Mononuclear cell (primary cell): ENCODE data around the gene ATXN7L1. TPM values are rescaled to one million over a fixed set of nuclear protein-coding genes. Genes with fewer than 3 reads are reported as not detected.
"Not testable (repeated sequence)": the region's sequence is repeated elsewhere in the genome, so short reads cannot be mapped to it uniquely, and the experiment has no call there.

ENCODE experiments used
- H3K27me3 ChIP-seq: 2 replicates; pipeline ENCODE4 v1.6.0; 2011; ENCODE audit warnings: low read length, control low read depth; ENCODE audit not compliant: insufficient read depth
- H3K4me1 ChIP-seq: 2 replicates; pipeline ENCODE4 v1.5.1; 2011; ENCODE audit warnings: mild to moderate bottlenecking, low read length, control low read depth; ENCODE audit not compliant: insufficient read depth
- H3K4me3 ChIP-seq: 2 replicates; pipeline ENCODE4 v1.5.1; 2011; ENCODE audit warnings: mild to moderate bottlenecking, low read length, moderate library complexity
- H3K9me3 ChIP-seq: 2 replicates; pipeline ENCODE4 v1.5.1; 2011; ENCODE audit warnings: low read depth, mild to moderate bottlenecking, control low read depth, low read length
- total RNA-seq: library from RNA; depleted of rRNA; stranded (reverse); fragments of >200 nt; gene quantifications from one replicate; pipeline ENCODE4 v1.2.3, GENCODE V29; 2012

Gene ATXN7L1
- total RNA-seq, 1 donor: 7.1 TPM

DNA sequence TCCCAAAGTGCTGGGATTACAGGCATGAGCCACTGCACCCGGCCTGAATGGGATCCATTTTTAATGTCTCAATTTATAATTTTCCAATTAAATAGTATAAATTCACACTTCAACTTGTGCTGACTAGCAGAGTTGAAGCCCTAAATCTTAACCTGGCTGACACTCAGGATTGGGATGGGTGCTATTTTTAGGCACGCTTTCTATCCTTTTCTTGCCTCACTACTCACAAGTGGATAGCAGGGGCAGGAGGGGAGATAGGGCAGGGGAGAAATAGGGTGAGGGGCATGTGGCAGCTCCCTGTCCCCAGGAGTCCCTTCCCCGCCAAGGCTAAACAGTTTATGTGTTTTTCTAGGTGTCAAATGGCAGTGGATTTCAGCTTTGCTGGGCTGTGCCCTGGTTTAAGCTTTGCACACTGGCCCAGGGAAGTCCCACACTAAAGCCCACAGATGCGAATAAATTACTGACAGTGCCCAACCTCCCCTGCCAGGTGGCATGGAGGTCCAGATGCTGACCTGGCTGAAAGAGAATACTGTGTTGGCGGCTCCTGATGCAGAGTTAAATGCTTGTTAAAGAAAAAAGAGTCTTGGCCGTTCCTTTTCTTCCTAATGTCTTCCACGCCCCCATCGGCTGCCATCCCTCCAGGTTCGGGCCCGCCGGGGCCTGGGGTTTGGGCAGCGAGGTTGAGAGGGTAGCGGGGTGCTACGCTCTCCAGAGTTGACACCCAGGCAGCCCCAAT is 259.0 kb downstream of the ATXN7L1 start:
- H3K9me3 ChIP-seq: no peaks in the 10 kb centered on the region
- H3K4me3 ChIP-seq: no peak overlapping the region
- no peaks in the 10 kb centered on the region for H3K4me1 ChIP-seq
- no peaks in the 10 kb centered on the region for H3K27me3 ChIP-seq

DNA sequence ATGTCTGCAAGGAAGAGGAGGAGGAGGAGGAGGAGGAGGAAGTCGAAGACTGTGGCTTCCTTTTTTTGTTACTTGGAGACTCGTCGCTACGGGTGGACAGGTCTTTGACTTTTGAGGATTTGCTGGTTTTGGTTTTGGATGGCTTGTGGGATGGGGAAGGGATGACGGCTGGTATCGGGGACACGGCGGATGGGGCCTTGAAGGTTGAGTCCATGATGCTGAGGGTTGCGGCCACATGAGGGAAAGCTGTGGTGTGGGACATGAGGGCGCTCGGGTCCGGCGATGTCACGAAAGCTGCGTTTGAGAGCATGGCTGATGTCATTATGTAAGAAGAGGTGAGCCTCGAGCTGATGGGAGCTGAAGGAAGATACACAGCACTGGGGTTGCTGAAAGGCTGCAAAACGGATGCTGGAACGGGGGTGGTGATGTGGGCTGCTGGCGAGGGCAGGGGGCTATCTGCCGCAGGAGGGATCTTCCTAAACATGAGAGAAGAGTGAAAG is 262.0 kb downstream of the ATXN7L1 start:
- Histone ChIP-seq H3K9me3 (no peaks in the 10 kb centered on the region), H3K4me1 (no peaks in the 10 kb centered on the region), H3K27me3 (no peaks in the 10 kb centered on the region), H3K4me3 (no peak overlapping the region)

DNA sequence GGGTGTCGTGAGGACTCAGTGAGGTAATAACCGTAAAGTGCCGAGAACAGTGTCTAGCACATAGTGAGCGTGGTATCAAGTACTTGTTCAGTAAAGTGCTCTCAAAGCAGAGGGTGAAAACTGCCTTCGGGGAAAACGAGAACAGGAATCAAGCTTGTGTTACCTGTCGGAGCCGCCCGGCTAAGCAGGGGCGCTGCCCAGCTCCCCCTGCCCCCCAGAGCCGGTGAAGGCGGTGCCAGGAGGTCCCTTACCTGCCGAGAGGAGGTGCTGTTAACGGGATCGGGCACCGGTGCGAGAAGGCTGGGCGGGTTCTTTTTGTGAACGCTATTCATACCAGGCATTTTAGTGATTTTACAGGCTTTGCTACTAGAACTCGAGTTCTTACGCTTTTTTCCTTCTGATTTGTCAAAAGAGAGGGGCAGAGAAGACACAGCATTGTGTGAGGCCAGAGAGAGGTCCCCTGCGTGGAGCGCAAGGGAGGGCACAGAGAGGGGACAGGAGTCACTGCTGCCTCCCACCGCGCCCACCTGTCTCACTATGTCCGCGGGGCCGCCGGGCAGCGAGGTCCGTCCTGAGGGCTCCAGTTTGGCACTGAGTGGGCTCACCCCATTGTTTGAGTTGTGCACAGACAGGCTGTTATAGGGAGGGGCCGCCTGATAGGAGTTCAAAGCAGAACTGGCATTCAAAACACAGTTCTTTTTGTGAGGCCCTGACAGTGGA is 262.6 kb downstream of the ATXN7L1 start:
- Histone ChIP-seq H3K4me3 (no peak overlapping the region), H3K27me3 (no peaks in the 10 kb centered on the region), H3K4me1 (no peaks in the 10 kb centered on the region), H3K9me3 (no peaks in the 10 kb centered on the region)

DNA sequence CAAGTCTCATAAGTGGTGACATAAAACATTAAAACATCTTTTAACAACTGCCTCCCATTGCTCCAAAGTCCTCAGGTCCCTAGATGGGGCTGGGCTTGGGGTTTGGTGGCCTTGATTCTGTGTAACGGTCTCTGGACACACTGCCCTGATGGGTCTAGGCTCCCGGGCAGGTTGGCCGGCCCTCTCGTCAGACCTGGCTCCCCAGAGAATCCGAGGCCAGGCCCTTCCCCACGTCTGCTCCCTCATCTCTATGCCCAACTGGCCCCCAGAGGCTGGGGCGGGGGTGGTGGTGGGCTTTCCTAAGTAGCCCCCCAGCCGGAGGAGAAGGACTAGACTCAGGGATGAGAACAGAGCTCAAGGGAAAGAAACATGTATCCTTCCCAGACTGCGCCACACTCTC is 263.6 kb downstream of the ATXN7L1 start:
- Histone ChIP-seq H3K27me3 (no peaks in the 10 kb centered on the region), H3K9me3 (no peaks in the 10 kb centered on the region), H3K4me1 (no peaks in the 10 kb centered on the region), H3K4me3 (no peak overlapping the region)

DNA sequence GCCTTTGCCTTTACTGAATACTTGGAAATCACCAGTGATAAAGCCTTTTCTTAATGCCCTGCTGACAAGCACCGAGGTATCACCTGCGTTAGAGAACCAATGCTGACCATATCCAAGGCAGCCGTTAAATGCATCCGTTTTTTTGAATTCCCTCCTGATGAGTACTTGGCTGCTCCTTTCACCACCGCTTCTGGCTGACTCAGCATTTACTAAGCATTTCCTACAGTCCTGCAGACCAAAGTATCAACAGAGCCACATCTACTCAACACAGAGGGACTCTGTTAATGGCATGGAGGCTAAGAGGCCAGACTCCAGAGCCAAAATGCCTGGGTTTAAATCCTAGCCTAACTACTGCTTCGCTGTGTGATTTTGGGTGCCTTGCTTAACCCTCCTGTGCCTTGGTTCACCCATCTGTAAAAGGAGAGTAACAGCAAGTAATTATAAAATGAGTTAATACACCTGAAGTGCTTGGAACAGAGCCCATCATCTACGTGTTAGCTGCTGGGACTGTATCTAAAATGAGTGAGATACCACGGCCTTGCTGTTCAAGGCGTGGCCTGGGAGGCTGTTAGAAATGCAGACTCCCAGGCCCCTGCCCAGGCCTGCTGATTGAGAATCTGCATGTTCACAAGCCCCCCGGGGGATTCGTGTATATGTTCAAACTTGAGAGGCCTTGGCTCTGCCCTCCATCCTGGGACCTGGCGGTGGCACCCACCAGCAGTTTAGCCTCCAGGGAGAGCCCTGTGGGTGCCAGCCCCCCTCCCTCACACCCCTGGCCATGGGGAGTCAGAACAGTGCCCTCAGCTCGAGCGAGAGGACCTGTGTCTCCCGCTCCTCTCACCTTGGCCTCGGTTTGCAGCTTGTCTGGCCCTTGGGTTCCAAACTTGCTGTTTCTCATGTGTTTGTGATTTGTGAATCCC is 264.3 kb downstream of the ATXN7L1 start:
- no peaks in the 10 kb centered on the region for H3K4me1 ChIP-seq
- no peak overlapping the region for H3K4me3 ChIP-seq
- no peaks in the 10 kb centered on the region for H3K9me3 ChIP-seq
- no peaks in the 10 kb centered on the region for H3K27me3 ChIP-seq

DNA sequence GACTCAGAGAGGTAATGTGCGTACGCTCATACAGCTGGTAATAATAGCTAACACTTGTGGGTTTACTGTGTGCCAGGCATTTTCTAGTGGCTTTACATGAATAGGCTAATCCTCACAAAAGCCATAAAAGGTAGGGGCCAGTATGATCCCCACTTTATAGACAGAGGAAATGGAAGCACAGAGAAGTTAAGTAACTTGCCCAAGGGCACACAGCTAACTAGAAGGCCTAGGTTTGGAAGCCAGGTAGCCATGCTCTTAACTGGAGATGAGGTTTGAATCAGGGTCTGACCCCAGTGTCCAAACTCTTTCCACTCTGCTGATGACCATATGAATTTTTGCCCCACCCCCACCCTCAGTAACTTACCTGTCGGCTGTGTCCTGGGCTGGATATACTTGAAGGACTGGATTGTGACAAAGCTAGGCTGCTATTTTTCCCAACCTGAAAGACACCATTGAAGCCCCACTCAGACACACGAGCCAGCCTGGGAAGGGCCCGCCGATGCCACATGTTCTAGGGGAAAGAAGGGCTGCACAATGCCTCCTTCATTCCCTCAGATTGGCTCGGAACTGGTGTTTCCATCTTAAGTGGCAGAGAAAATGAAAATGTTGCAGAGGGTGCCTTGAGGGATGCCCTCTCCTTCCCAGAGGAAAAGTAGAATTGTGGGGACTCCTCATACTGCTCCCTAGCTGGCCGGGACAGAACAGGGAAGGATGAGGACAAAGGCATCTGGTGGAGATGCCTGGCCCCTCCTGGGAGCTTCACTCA is 266.1 kb downstream of the ATXN7L1 start:
- no peaks in the 10 kb centered on the region for H3K9me3 ChIP-seq
- no peaks in the 10 kb centered on the region for H3K4me1 ChIP-seq
- no peaks in the 10 kb centered on the region for H3K27me3 ChIP-seq
- no peak overlapping the region for H3K4me3 ChIP-seq

DNA sequence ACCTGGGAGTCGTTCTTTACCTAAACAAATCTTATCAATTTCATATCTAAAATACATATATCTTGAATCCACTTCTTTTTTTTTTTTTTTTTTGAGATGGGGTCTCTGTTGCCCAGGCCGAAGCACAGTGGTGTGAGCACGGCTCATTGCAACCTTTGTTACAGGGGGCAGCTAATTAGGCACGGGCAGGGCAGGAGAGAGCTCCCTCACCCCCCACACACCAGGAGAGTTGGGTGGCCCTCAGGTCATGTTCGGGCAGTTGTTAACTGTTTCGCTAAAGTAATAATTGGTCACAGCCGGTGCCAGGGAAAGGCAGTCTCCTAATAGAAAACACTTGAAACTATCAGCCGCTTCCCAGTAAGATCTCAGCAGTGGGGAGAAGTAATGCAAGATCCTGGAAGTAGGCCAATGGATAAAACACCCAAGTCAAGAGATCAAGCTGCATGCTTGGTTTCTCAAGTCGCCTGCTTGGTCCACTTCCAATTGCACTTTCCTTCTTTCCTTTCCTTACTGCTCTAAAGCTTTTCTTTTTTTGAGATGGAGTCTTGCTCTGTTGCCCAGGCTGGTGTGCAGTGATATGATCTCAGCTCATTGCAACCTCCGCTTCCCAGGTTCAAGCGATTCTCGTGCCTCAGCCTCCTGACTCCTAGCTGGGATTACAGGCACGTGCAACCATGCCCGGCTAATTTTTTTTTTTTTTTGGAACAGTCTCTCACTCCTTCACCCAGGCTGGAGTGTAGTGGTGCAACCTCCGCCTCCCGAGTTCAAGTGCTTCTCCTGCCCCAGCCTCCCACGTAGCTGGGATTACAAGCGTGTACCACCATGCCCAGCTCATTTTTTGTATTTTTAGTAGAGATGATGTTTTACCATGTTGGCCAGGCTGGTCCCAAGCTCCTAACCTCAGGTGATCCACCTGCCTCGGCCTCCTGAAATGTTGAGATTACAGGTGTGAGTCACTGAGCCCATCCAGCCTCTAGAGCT is 273.8 kb downstream of the ATXN7L1 start:
- no peak overlapping the region for H3K4me3 ChIP-seq
- no peaks in the 10 kb centered on the region for H3K9me3 ChIP-seq
- no peaks in the 10 kb centered on the region for H3K4me1 ChIP-seq
- no peaks in the 10 kb centered on the region for H3K27me3 ChIP-seq

DNA sequence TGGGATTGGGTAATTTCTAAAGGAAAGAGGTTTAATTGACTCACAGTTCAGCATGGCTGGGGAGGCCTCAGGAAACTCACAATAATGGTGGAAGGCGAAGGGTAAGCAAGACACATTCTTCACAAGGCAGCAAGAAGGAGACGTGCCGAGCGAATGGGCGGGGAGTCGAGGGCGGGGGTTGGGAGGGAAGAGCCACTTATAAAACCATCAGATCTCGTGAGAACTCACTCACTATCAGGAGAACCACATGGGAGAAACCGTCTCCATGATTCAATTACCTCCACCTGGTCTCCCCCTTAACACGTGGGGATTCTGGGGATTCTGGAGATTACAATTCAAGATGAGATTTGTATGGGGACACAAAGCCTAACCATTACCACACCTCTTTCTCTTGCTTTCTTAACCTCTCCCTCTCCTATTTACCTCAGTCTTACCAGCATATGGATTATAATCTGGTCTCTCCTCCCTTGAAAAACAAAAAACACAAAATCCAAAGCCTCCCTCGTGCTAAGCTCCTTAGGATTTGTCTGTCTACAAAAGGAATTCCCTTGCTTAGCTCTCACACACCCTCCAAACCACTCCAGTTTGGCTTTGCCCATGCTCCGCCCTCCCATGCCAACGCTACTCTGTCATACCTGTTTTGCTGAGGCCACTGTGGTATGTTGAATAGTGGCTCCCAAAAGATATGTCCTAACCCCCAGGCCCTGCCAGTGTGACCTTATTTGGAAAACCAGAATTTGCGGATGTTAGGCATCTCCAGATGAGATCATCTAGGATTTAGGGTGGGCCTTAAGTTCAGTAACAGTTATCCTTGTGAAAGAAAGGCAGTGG is 275.5 kb downstream of the ATXN7L1 start:
- Histone ChIP-seq H3K4me3 (no peak overlapping the region), H3K27me3 (no peaks in the 10 kb centered on the region), H3K4me1 (no peaks in the 10 kb centered on the region), H3K9me3 (no peaks in the 10 kb centered on the region)

DNA sequence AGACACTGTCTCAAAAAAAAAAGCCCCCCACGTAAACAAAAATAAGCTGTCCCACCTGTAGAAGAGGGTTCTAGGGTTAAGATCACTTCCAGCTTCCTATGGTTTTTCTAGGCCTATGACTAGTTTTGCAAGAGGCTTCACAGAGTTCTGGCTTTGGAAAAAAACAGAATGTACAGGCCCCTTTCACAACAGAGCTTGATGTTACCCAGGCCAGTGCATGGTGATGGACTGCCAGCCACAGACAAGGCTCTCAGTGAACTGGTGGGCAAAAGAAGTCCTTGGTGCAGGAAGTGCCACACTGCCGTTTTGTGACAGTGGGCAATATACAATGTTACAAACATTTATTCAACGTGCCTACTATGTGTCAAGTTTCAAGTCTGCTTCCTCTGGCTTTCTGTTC is 276.8 kb downstream of the ATXN7L1 start:
- Histone ChIP-seq H3K4me3 (no peak overlapping the region), H3K27me3 (no peaks in the 10 kb centered on the region), H3K9me3 (no peaks in the 10 kb centered on the region), H3K4me1 (no peaks in the 10 kb centered on the region)

DNA sequence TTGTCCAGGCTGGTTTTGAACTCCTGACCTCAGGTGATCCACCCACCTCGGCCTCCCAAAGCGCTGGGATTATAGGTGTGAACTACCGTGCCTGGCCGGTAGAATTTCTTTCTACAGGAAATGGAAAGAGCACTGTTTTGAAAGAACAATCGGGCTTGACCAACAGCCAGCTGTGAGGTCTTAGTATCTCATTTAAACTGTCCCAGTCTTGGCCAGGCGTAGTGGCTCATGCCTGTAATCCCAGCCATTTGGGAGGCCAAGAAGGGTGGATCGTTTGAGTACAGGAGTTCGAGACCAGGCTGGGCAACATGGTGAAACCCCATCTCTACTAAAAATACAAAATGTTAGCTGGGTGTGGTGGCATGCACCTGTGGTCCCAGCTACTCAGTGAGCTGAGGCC is 277.3 kb downstream of the ATXN7L1 start:
- not testable (repeated sequence) for H3K4me3 ChIP-seq, H3K9me3 ChIP-seq, H3K4me1 ChIP-seq, H3K27me3 ChIP-seq

DNA sequence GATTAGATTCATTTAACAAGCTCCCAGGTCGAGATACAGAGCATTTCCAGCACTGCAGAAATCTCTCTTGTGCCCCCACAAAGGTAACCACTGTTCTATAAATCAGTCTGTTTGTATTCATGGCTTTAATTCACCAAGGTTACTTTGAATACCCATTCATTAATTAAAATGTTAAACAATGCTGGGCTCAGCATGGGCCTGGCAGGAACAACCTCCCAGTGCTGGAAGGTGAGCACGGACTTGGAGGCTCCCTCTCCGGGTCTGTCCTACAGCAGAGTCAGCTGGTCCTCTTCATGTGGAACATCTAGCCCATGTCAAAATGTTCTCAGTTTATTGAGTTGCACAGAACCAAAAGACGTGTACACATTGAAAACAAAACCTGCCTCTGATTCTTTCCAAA is 279.5 kb downstream of the ATXN7L1 start:
- Histone ChIP-seq H3K4me3 (no peak overlapping the region), H3K4me1 (no peaks in the 10 kb centered on the region), H3K9me3 (no peaks in the 10 kb centered on the region), H3K27me3 (no peaks in the 10 kb centered on the region)

DNA sequence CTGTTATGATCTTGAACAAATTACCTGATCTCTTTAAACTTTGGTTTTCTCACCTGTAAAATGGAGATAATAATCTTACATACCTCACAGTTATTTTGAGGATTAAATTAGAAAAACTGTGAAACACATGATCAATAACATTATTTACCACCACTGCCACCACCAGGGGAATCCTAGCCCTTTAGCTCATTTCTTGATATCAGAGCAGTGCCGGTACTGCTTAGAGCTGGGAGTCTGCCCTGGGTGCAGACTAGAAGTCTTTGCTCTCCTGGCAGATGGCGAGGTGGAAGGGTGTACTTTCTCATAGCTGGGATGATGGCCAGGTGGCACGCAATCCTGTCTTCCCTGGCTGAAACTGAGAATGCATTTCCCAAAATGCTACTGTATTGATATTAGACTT is 282.4 kb downstream of the ATXN7L1 start:
- Histone ChIP-seq H3K4me3 (no peak overlapping the region), H3K9me3 (no peaks in the 10 kb centered on the region), H3K27me3 (no peaks in the 10 kb centered on the region), H3K4me1 (no peaks in the 10 kb centered on the region)

DNA sequence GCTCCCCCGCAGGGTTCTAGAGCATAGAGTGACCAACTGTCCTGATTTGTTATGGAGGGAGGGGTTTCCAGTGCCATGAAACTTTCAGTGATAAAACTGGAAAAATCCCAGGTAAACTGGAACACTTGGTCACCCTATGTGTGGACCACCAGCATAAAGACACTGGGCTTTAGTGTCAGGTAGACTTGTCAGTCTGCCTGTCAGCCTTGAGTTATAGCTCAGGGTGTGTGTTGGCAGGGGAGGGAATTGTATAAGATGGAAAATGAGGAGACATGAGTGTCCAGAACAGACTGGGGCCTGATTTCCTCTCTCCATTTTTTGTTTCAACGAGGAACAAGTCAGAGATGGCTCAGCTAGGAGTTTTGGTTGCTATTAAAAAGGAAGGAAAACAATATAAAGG is 284.9 kb downstream of the ATXN7L1 start:
- Histone ChIP-seq H3K4me1 (no peaks in the 10 kb centered on the region), H3K4me3 (no peak overlapping the region), H3K9me3 (no peaks in the 10 kb centered on the region), H3K27me3 (no peaks in the 10 kb centered on the region)
